Measurements from ENCODE around the gene MVB12B. TPM values are rescaled to one million over a fixed set of nuclear protein-coding genes. Genes with fewer than 3 reads are reported as not detected.

The MVB12B gene
- total RNA-seq, 1 donor from 2014 or later = 47.5 TPM

- peaks cover 2% of the 10 kb centered on the region for H3K36me3 ChIP-seq
- intact Hi-C loops (cut with DNase I) = no loop called here
- ATAC-seq (no peak), DNase-seq (no peak)
- no peaks in the 10 kb centered on the region for H3K4me1 ChIP-seq
- TF ChIP-seq CTCF (IDR thresholded peaks at IDR 0.05) = no peak
- H3K27me3 ChIP-seq = no peaks in the 10 kb centered on the region
- no peaks in the 10 kb centered on the region for H3K9me3 ChIP-seq
- no peak overlapping the region for H3K27ac ChIP-seq
- H3K4me3 ChIP-seq = no peak overlapping the region
Observed at GRCh38 chr9:126417043-126417442, 90.4 kb downstream of the MVB12B start.

GRCh38 chr9:126417684-126418083 lies 91.1 kb downstream of the MVB12B start:
- Histone ChIP-seq H3K27ac (no peak overlapping the region), H3K27me3 (no peaks in the 10 kb centered on the region), H3K36me3 (peaks cover 9% of the 10 kb centered on the region), H3K4me1 (no peaks in the 10 kb centered on the region), H3K9me3 (no peaks in the 10 kb centered on the region), H3K4me3 (no peak overlapping the region)
- no peak for TF ChIP-seq CTCF (IDR thresholded peaks at IDR 0.05)
- no peak for ATAC-seq
- intact Hi-C loops (cut with DNase I) = no loop called here
- DNase-seq = no peak

- intact Hi-C loops (cut with DNase I) = no loop called here
- Histone ChIP-seq H3K27ac (no peak overlapping the region), H3K9me3 (no peaks in the 10 kb centered on the region), H3K36me3 (peaks cover 18% of the 10 kb centered on the region), H3K4me3 (no peak overlapping the region), H3K4me1 (no peaks in the 10 kb centered on the region), H3K27me3 (no peaks in the 10 kb centered on the region)
- ATAC-seq (no peak), DNase-seq (no peak)
- TF ChIP-seq CTCF (IDR thresholded peaks at IDR 0.05) = no peak
Observed at GRCh38 chr9:126418608-126419007, 92.0 kb downstream of the MVB12B start.

- Histone ChIP-seq H3K27me3 (no peaks in the 10 kb centered on the region), H3K9me3 (no peaks in the 10 kb centered on the region), H3K27ac (no peak overlapping the region), H3K36me3 (peaks cover 26% of the 10 kb centered on the region), H3K4me3 (no peak overlapping the region), H3K4me1 (peaks cover 6% of the 10 kb centered on the region)
- no peak for DNase-seq
- no peak for TF ChIP-seq CTCF (IDR thresholded peaks at IDR 0.05)
- ATAC-seq = no peak
- intact Hi-C loops (cut with DNase I) = no loop called here
Observed at GRCh38 chr9:126419475-126419874, 92.8 kb downstream of the MVB12B start.

GRCh38 chr9:126420135-126420534 lies 93.5 kb downstream of the MVB12B start:
- Histone ChIP-seq H3K4me3 (no peak overlapping the region), H3K27me3 (no peaks in the 10 kb centered on the region), H3K36me3 (peaks cover 31% of the 10 kb centered on the region), H3K4me1 (peaks cover 6% of the 10 kb centered on the region), H3K9me3 (no peaks in the 10 kb centered on the region), H3K27ac (no peak overlapping the region)
- ATAC-seq (no peak), DNase-seq (no peak)
- TF ChIP-seq CTCF (IDR thresholded peaks at IDR 0.05) = no peak
- intact Hi-C loops (cut with DNase I) = no loop called here
